GM21528 (cell line): ENCODE data around the gene PELI1.

ENCODE experiments used
- ATAC-seq: cut with Tn5 transposase; IDR thresholded peaks from one replicate; pipeline ENCODE4 v1.9.1; 2021; ENCODE audit warnings: mild to moderate bottlenecking, moderate library complexity; ENCODE audit not compliant: unreplicated experiment, low FRiP score

The PELI1 gene

GRCh38 chr2:64144057-64145013 is at the start of gene PELI1:
Gene PELI1 (minus strand): TSS chr2:64144420. CDS start chr2:64108310, 36,110 bp downstream.
- peak; percentile 87 for ATAC-seq

- ATAC-seq = no peak
Measured at GRCh38 chr2:64193491-64193890, 49.3 kb upstream of the PELI1 start.

- ATAC-seq = no peak
Measured at GRCh38 chr2:64192664-64193105, 48.5 kb upstream of the PELI1 start.

- ATAC-seq = no peak
Measured at GRCh38 chr2:64192125-64192479, 47.9 kb upstream of the PELI1 start.

GRCh38 chr2:64189586-64189985 is 45.4 kb upstream of the PELI1 start:
- ATAC-seq = no peak

- ATAC-seq = no peak
Measured at GRCh38 chr2:64189167-64189566, 44.9 kb upstream of the PELI1 start.

GRCh38 chr2:64186699-64187605 is 42.7 kb upstream of the PELI1 start:
- ATAC-seq = no peak

- peak; percentile 86 for ATAC-seq
Measured at GRCh38 chr2:64179582-64180321, 35.5 kb upstream of the PELI1 start.

- ATAC-seq = no peak
Measured at GRCh38 chr2:64177315-64177714, 33.1 kb upstream of the PELI1 start.

GRCh38 chr2:64175419-64176197 is 31.4 kb upstream of the PELI1 start:
- no peak for ATAC-seq

GRCh38 chr2:64173156-64174135 is 29.2 kb upstream of the PELI1 start:
- no peak for ATAC-seq

- no peak for ATAC-seq
Measured at GRCh38 chr2:64168756-64169155, 24.5 kb upstream of the PELI1 start.

GRCh38 chr2:64168201-64168600 is 24.0 kb upstream of the PELI1 start:
- ATAC-seq = no peak

GRCh38 chr2:64166637-64167420 is 22.6 kb upstream of the PELI1 start:
- no peak for ATAC-seq

- ATAC-seq = no peak
Measured at GRCh38 chr2:64166212-64166611, 22.0 kb upstream of the PELI1 start.

GRCh38 chr2:64165706-64166105 is 21.5 kb upstream of the PELI1 start:
- ATAC-seq = no peak

GRCh38 chr2:64164629-64165028 is 20.4 kb upstream of the PELI1 start:
- ATAC-seq = no peak

- no peak for ATAC-seq
Measured at GRCh38 chr2:64162516-64162915, 18.3 kb upstream of the PELI1 start.
